Activated CD4-positive, alpha-beta T cell treated with anti-CD3 and anti-CD28 coated beads for 24 hours (primary cell): ENCODE measurements around the gene LGALS9C.
"Not testable (repeated sequence)": the region's sequence is repeated elsewhere in the genome, so short reads cannot be mapped to it uniquely, and the experiment has no call there.

Experiments
- DNase-seq, 2 donors: peaks; one replicate each; pipeline ENCODE4 v3.0.0-alpha.2; 2020; ENCODE audit warnings: low read depth in 2 of 2

Gene LGALS9C

DNA sequence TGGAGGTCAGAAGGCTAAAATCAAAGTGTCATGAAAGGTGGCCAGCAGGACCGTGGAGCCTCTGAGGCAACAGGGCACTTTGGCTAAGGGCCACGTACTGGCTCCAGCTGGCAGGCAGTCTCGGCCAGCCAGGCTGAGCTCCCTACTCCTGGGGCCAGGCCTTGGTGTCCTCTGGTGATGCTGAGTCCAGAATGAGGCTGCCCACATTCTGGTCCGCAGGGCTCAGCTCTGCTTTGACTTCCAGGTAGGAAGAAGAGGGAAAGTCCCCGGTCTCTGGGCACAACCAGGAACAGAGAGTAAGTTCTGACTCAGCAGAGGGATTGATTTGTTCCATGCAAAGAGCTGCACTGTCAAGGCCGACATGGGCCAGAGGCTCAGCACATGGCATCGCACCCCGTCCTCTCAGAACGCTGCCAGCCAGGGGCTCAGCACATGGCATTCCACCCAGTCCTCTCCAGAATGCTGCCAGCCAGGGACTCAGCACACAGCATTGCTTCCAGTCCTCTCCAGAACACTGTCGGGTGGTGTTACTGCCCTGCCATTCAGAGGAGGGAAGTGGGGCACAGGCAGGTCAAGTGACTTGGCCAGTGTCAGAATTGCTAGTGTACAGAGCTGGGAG is 2.5 kb downstream of the LGALS9C start:
- DNase-seq, result not testable (repeated sequence)

DNA sequence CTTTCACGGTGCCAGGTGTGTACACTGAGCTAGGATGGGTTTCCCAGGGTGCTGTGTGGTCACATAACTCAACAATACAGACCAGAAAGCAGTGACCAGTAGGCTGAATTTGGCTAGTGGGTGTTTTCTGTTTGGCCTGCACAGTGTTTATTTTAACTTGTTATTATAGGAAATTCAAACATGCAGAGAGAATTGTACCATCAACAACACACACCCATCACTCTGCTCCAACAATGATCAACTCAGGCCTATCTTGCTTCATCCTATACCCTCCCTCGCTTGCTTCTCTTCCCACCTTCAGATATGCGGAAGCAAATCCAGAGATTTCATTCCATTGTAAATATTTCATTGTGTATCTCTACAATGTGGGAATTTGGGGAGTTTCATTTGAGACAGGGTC is 5.2 kb downstream of the LGALS9C start:
- not testable (repeated sequence) for DNase-seq

DNA sequence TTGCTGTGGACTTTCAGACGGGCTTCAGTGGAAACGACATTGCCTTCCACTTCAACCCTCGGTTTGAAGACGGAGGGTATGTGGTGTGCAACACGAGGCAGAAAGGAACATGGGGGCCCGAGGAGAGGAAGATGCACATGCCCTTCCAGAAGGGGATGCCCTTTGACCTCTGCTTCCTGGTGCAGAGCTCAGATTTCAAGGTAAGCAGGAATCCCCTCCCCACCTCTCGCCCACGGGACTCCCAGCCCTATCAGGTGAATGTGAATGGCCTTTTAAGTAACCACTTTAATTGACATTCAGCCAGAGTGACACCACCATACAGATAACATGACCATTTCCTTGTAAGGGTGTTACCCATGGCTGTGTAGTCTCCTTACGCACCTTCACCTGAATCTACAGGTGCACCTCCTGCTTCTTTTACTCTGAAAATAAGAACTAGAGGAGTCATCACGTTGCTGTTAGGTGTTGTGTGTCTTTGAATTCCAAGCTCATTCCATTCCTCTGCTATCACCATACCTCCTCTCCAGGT is 9.4 kb downstream of the LGALS9C start:
- not testable (repeated sequence) for DNase-seq

DNA sequence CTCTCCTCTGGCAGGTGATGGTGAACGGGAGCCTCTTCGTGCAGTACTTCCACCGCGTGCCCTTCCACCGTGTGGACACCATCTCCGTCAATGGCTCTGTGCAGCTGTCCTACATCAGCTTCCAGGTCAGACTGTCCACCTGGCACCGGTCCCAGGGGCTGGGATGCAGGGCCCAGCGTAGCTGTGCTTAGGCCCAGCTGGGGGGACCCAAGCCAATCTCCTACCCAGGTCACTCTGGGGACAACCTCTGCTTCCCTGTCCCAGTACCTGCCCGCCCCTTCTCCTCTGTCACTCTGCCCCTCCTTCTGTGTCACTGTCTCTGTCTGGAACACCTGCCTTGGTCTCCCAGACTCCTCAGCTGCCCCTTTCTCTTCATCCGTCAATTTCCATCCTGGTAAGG is 11.0 kb downstream of the LGALS9C start:
- not testable (repeated sequence) for DNase-seq

DNA sequence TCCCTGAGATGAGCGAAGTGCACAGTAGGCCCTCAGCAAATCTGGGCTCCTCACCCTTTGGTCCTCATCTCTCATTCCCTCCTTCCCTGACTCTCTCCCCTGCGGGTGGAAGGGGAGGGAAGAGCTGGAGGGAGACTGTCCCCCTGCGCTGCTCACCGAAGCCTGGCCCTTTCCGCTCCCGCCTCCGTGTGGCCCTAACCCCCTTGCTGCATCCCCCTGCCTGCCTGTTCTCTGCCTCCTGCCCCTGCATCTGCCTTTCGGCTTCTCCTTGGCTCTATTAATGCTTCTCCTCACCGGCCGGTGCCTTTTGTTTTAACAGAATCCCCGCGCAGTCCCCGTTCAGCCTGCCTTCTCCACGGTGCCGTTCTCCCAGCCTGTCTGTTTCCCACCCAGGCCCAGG is 12.0 kb downstream of the LGALS9C start:
- not testable (repeated sequence) for DNase-seq

DNA sequence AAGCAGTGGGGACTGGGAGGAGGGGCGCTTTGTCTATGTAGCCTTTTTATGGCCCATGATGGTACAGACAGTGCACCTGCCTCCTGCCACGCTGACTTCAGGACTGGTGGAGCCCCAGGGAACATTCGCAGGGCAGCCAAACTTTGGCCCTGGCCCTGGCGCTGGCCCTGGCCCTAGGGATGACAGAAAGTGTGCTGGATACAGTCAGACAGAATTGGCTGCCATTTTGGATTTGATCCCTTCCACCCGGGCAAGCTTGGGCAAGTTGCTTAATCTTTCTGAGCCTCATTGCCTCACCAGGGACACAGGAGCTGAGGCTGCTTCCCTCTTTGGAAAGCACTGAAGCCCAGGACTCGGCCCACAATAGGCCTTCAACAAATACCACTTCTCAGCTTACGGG is 13.4 kb downstream of the LGALS9C start:
- DNase-seq, result not testable (repeated sequence)

DNA sequence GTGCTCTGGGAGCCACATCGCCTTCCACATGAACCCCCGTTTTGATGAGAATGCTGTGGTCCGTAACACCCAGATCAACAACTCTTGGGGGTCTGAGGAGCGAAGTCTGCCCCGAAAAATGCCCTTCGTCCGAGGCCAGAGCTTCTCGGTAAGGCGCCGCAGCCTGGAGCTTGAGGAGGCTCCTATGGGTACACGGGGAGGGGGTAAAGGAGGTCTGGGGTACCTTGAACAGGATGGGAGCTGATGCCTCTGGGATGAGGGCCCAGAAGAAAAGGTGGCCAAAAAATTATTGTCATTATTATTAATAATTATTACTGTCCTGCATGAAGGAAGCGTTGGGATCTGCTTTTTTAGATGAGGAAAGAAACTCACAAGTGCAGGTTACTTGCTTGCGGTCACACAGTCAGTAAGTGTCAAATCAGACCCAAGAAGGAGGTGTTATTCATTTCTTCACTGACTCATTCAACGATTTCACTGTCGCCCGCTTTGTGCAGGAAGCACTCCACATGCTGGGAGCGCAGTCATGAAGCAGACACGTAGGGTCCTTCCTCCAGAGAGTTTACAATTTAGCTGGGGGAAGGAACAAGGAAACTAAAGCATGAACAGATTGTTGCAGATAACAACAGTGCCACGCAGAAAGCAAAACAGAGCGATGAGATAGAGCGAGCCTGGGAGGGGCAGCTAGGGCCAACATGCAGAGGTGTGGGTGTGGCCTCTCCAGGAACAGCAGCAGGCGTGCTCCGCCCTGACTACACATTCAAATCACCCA is 16.3 kb downstream of the LGALS9C start:
- peak in 1 of 2 donors; percentile 1 for DNase-seq

DNA sequence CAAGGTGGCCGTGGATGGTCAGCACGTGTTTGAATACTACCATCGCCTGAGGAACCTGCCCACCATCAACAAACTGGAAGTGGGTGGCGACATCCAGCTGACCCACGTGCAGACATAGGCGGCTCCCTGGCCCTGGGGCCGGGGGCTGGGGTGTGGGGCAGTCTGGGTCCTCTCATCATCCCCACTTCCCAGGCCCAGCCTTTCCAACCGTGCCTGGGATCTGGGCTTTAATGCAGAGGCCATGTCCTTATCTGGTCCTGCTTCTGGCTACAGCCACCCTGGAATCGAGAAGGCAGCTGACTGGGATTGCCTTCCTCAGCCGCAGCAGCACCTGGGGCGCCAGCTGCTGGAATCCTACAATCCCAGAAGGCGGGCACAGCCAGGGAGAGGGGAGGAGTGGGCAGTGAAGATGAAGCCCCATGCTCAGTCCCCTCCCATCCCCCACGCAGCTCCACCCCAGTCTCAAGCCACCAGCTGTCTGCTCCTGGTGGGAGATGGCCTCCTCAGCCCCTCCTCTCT is 17.7 kb downstream of the LGALS9C start:
- DNase-seq, result not testable (repeated sequence)

DNA sequence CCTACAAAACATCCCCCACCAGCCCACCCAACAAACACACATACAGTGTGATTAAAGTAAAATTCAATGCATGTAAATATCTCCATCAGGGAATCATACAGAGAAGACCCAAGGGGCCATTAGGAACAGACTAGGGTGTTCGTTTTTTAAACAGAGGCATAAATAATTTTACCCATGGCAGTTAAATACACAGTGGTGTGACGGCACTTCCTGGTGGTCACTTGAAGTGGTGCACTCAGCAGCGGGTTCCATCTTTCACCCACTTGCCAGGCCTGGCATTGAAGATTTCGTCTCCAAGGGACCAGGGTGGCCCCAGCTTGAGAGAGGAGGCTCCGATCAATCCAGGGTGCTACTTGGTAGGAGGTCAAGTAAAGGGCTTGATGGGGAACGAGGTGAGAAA is 20.5 kb downstream of the LGALS9C start:
- not testable (repeated sequence) for DNase-seq

DNA sequence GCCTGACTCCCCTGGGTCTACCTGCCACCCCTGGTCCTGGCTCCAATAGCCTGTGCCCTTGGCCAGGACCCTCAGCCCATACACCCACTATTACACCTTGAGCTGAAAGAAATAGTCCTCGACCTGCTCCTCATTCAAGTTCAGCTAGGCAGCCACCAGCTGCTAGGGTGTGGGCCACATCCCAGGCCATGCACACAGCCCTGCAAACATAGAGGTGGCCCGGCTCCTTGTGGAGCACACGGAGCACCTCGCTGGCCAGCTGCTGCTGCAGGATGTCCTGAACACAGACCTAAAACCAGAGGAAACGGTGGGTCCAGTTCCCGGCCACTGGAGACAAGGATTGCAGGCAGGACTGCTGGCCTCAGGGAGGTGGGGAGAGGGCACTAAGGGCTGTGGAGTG is 22.5 kb downstream of the LGALS9C start:
- not testable (repeated sequence) for DNase-seq

DNA sequence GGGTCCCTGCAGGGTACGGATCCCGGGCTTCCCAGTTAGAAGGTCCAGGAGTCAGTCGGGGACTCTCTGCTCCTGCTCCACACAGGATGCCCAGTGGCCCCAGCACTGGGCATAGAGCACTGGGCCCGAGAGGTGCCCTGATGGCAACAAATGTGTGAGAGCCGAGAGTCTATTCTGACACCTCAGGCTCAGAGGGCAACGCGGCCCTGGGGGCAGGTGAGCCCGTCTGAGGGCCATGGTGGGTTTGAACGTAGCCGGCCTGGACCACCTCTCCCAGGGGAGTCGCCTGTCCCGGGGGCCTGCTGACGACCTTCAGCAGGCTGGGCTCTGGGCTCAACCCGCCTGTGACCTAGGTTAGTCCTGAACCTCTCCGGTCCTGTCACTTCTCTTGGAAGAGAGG is 23.2 kb downstream of the LGALS9C start:
- DNase-seq, result not testable (repeated sequence)

DNA sequence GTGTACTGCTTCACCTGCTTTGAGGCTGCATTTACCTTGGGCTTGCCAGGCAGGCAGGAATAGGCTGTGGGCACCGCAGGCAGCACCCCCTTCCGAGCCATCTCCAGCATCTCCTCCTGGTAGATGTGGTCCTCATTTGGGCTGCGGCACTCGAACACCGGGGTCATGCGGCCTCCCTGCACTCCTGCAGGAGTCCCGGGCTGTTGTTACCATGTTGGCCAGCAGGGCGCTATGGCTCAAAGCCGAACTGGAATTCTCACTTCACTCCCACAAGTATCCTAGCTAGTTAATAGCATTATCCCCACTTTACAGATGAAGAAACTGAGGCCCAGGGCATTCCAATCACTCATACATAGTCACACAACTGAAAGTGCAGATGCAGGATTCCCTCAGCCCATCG is 23.7 kb downstream of the LGALS9C start:
- DNase-seq, result not testable (repeated sequence)

DNA sequence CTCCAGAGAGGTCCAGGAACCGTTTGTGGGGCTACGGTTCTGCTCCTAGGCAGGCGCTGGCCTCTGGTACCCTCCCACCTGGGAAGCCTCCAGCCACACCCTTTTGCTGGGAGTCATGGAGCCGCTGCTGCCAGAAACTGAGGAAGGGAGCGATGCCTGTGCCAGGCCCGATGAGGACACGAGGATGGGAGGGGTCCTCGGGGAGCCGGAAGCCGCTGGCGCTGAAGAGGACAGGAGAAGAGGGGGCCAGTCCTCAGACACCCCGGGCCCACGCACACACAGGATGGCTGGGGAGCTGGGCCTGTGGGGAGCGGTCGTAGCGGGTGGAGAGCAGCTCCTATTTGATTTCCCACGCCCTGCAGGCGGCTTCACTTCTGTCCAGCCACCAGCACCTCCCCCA is 24.2 kb downstream of the LGALS9C start:
- not testable (repeated sequence) for DNase-seq

DNA sequence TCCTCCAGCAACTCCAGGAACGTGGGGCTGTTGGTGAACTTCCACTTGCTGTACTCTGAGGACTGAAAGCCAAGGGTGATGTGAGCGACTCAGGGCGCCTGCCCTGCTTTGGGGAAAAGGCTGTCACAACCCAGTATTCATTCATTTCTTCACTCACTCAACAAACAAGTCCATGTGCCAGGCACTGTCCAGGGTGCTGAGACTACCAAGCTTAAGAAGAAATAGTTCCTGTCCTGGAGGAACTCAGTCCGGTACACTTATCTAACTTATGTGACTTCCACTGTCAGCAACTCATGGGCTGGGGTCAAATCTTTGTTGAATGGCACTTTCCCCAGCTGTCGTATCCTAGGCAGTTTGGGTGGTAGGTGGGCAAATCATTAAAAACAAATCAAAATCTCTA is 26.6 kb downstream of the LGALS9C start:
- not testable (repeated sequence) for DNase-seq

DNA sequence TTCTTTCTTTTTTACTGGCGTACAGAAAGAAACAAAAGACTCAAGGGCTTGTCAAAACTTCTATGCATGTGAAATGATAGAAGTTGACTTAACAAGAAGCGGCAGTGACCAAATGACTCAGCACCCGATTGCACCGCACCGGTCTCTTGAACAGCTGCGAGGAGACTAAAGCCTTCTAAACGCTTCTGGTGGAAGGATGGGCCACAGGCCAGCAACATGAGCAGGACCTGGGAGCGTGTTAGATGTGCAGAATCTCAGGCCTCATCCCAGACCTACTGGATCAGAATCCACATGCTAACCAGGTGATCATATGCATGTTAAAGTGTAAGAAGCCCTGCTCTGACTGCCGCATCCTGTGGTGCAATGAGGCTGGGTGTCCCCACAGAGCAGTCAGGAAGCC is 31.1 kb downstream of the LGALS9C start:
- not testable (repeated sequence) for DNase-seq

DNA sequence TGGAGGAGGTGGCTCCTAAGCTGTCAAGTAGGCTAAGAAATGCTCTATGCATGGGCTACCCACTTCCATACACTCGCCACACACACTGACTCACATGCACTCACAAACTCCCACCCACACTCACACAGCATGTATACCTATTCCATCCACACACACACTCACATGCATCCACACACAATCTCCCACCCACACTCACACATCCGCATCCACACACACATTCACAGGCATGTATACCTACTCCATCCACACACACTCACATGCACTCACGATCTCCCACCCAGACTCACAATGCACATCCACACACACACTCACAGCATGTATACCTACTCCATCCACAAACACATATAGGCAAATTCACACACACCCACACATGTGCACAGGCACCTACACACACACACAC is 32.1 kb downstream of the LGALS9C start:
- DNase-seq, result not testable (repeated sequence)

DNA sequence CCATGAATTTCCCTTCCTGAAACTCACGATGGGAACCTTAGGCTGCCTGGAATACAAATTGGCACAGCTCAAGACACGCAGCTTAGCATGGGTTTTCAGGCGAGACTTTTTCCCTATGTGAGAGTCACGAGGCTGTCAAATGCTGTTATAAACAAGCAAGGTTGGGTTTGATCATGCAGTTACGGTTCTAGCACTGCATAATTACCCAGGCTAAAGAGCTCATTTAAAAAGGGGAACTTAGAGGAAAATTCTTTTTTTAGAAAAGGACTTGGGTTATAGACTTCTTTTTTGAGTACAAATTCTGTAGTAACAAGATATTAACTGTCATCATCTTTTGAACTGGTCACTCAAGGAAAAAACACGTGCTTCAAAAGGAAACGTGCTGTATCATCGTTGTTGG is 44.5 kb downstream of the LGALS9C start:
- DNase-seq, result not testable (repeated sequence)

DNA sequence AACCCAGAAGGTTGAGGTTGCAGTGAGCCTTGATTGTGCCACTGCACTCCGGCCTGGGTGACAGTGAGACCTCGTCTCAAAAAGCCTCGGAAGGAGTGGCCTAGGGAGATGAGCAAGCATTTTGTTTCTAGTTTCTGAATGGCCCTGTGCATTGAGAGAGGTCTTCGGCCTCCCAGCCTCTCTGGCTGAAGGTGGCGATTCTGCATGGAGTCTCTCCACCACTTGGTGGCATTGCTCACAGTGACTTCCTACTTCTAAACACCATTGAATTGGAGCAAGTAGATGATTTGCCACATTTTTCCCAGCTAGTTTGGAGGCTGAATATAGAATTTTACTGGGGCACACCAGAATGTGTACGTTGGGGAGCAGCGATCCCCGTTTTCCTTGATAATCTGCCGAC is 48.4 kb downstream of the LGALS9C start:
- not testable (repeated sequence) for DNase-seq

DNA sequence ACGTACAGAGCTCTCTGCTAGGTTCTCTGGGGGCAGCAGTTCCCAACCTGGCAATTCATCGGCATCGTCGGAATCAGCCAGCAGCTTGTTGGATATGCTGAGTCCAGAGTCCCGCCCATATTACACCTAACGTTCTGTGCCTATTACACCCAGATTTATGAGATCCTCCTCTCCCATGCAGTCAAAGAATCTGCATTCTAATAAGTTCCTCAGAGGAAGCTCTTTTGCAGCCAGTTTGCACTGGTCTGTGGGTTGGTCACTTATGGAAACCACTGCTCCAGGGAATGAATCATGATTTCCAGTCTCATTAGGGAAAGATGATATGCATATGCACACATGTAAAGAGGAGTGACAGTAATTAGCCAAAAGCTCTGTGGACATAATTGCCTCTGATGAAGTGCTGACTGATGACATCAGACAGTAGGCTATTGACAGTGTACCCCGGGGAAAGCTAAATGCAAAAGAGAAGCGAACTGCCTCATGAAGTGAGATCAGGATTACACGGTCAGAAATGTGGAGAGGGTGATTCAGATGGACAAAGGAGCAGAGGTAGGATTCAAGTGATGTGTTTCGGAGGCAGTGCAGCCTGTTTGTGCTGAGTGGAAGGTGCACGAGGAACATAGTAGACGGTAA is 49.7 kb downstream of the LGALS9C start:
- DNase-seq, result not testable (repeated sequence)

DNA sequence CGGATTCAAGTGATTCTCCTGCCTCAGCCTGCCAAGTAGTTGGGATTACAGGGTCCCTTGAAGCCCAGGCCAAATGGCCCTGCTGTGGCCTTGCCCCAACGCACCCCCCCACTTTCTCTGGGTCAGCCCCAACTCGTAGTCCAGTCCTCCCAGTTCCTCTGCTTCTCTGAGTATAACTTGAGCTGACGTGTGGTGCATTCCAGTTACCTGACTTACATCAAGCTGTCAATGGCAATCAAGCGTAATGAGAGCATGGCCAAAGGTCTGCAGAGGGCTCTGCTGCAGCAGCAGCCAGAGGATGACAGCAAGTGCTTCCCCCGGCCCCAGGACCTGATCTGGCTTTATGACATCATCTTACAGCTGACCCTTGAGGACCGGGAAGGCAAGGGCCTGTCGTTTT is 50.8 kb downstream of the LGALS9C start:
- DNase-seq, result not testable (repeated sequence)

DNA sequence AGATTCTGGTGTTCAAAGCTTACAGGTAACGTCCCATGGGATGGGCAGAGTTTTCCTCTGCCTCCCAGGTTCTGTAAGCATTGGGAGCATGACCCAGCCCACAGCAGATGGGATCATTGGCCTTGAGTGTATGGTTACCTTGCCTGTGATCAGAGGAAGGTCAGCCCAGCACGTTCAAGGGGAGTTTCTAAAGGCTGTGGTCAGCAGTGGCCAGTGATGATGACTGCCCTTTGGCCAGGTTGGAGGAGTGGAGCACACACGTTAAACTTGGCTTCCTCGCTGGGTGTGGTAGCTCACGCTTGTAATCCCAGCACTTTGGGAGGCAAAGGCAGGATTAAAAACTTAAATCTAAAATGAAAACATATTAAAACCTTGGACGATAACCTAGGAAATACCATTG is 51.8 kb downstream of the LGALS9C start:
- not testable (repeated sequence) for DNase-seq

DNA sequence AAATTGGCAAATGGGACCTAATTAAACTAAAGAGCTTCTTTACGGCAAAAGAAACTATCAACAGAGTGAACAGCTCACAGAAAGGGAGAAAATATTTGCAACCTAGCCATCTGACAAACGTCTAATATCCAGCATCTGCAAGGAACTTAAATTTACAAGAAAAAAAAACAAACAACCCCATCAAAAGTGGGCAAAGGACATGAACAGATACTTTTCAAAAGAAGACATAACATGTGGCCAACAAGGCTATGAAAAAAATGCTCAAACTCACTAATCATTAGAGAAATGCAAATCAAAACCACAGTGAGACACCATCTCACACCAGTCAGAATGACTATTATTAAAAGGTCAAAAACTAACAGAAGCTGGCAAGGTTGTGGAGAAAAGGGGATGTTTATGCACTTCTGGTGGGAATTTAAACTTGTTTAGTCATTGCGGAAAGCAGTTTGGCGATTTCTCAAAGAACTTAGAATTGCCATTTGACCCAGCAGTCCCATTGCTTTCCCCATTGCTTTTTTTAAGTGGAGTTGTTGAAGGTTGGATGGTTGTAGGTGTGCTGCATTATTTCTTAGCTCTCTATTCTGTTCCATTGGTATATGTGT is 52.4 kb downstream of the LGALS9C start:
- DNase-seq, result not testable (repeated sequence)
